LNCAP (cell line): ENCODE results near the gene CACNA1C.

Experiments
- CTCF ChIP-seq: fragments of 450-650 bp; IDR thresholded peaks from 2 replicates; pipeline ENCODE4 v1.5.1; 2017; ENCODE audit warnings: mild to moderate bottlenecking

The CACNA1C gene

GRCh38 chr12:2294651-2295475 lies 242.1 kb downstream of the CACNA1C start:
- no peak for TF ChIP-seq CTCF

- no peak for TF ChIP-seq CTCF
These were observed 243.2 kb downstream of the CACNA1C start for GRCh38 chr12:2295941-2296461.

GRCh38 chr12:2297004-2297403 lies 244.2 kb downstream of the CACNA1C start:
- no peak for TF ChIP-seq CTCF

GRCh38 chr12:2297658-2298057 lies 244.9 kb downstream of the CACNA1C start:
- no peak for TF ChIP-seq CTCF

GRCh38 chr12:2298556-2299200 lies 245.9 kb downstream of the CACNA1C start:
- no peak for TF ChIP-seq CTCF

GRCh38 chr12:2299206-2299605 lies 246.4 kb downstream of the CACNA1C start:
- TF ChIP-seq CTCF, result no peak

- no peak for TF ChIP-seq CTCF
These were observed 247.4 kb downstream of the CACNA1C start for GRCh38 chr12:2300168-2300567.
